Liver (tissue), 9 donors: ENCODE results near the gene TWSG1. TPM values are rescaled to one million over a fixed set of nuclear protein-coding genes. Genes with fewer than 3 reads are reported as not detected.

Source experiments
- DNase-seq: peaks from one replicate; pipeline ENCODE4 v3.0.0-alpha.2; 2017; ENCODE audit warnings: low spot score
- H3K27ac ChIP-seq, 2 donors: one replicate each; pipeline ENCODE4 v1.7.0; 2013; ENCODE audit warnings: inconsistent platforms in 2 of 2, low read length in 2 of 2, control low read depth in 1 of 2, low read depth in 1 of 2, mild to moderate bottlenecking in 1 of 2
- H3K27me3 ChIP-seq, 4 donors: one replicate each; pipeline versions ENCODE4 v1.6.1 to v1.7.0; 2013; ENCODE audit warnings: low read length in 3 of 4, inconsistent platforms in 1 of 4, mild to moderate bottlenecking in 1 of 4, moderate library complexity in 1 of 4; ENCODE audit not compliant: control insufficient read depth in 4 of 4, insufficient read depth in 4 of 4
- H3K36me3 ChIP-seq, 4 donors: one replicate each; pipeline versions ENCODE4 v1.6.1 to v1.7.0; 2013; ENCODE audit warnings: low read length in 3 of 4, mild to moderate bottlenecking in 3 of 4, low read depth in 1 of 4, moderate library complexity in 1 of 4; ENCODE audit not compliant: control insufficient read depth in 4 of 4, insufficient read depth in 3 of 4
- H3K4me1 ChIP-seq, 4 donors: one replicate each; pipeline versions ENCODE4 v1.6.1 to v1.7.0; 2013; ENCODE audit warnings: low read length in 3 of 4, mild to moderate bottlenecking in 3 of 4, moderate library complexity in 1 of 4; ENCODE audit not compliant: control insufficient read depth in 4 of 4, insufficient read depth in 4 of 4
- H3K4me3 ChIP-seq, 3 donors: one replicate each; pipeline versions ENCODE4 v1.6.1 to v1.7.0; 2013; ENCODE audit warnings: low read length in 3 of 3, control low read depth in 1 of 3, low read depth in 1 of 3, mild to moderate bottlenecking in 1 of 3
- H3K9ac ChIP-seq, 2 donors: one replicate each; pipeline ENCODE4 v1.7.0; 2013; ENCODE audit warnings: low read length in 2 of 2, mild to moderate bottlenecking in 2 of 2, moderate library complexity in 2 of 2, control low read depth in 1 of 2, low read depth in 1 of 2
- H3K9me3 ChIP-seq, 4 donors: one replicate each; pipeline versions ENCODE4 v1.6.1 to v1.7.0; 2013; ENCODE audit warnings: low read length in 3 of 4; ENCODE audit not compliant: control insufficient read depth in 4 of 4
- ATF3 ChIP-seq: IDR thresholded peaks from 2 replicates; pipeline ENCODE4 v1.6.1; 2016; ENCODE audit warnings: antibody characterized with exemption
- CTCF ChIP-seq: fragments of 150-350 bp; IDR thresholded peaks from 2 replicates; pipeline ENCODE4 v1.5.1; 2017; ENCODE audit warnings: improper control_type of control experiment, low read depth, low read length; ENCODE audit not compliant: missing input control
- EGR1 ChIP-seq, 2 donors: IDR thresholded peaks; 2 replicates each; pipeline ENCODE4 v1.6.1; 2016 to 2018; ENCODE audit warnings: antibody characterized with exemption in 2 of 2, low read depth in 2 of 2
- FOXA1 ChIP-seq: IDR thresholded peaks from 2 replicates; pipeline ENCODE4 v1.6.1; 2016; ENCODE audit warnings: antibody characterized with exemption
- FOXA2 ChIP-seq: IDR thresholded peaks from 2 replicates; pipeline ENCODE4 v1.6.1; 2016; ENCODE audit warnings: antibody characterized with exemption
- GABPA ChIP-seq, 2 donors: IDR thresholded peaks in 1 of 2; conservative IDR thresholded peaks in 1 of 2; 2 replicates each; pipeline ENCODE4 v1.6.1; 2016; ENCODE audit warnings: antibody characterized with exemption in 2 of 2, mild to moderate bottlenecking in 1 of 2, moderate library complexity in 1 of 2
- HNF4A ChIP-seq, 2 donors: conservative IDR thresholded peaks; 2 replicates each; pipeline ENCODE4 v1.6.1; 2016; ENCODE audit warnings: antibody characterized with exemption in 2 of 2, mild to moderate bottlenecking in 2 of 2
- HNF4G ChIP-seq: IDR thresholded peaks from 2 replicates; pipeline ENCODE4 v1.6.1; 2016; ENCODE audit warnings: antibody characterized with exemption
- JUND ChIP-seq, 2 donors: IDR thresholded peaks; 2 replicates each; pipeline ENCODE4 v1.6.1; 2016; ENCODE audit warnings: antibody characterized with exemption in 2 of 2
- NR2F2 ChIP-seq: IDR thresholded peaks from 2 replicates; pipeline ENCODE4 v1.6.1; 2016; ENCODE audit warnings: antibody characterized with exemption
- RAD21 ChIP-seq, 2 donors: IDR thresholded peaks; 2 replicates each; pipeline ENCODE4 v1.6.1; 2016; ENCODE audit warnings: antibody characterized with exemption in 2 of 2, mild to moderate bottlenecking in 2 of 2
- REST ChIP-seq: IDR thresholded peaks from 2 replicates; pipeline ENCODE4 v1.6.1; 2016; ENCODE audit warnings: antibody characterized with exemption, mild to moderate bottlenecking
- RXRA ChIP-seq, 2 donors: IDR thresholded peaks; 2 replicates each; pipeline ENCODE4 v1.6.1; 2017 to 2018; ENCODE audit warnings: antibody characterized with exemption in 2 of 2, mild to moderate bottlenecking in 1 of 2
- TAF1 ChIP-seq: conservative IDR thresholded peaks from 2 replicates; pipeline ENCODE4 v1.6.1; 2016; ENCODE audit warnings: antibody characterized with exemption, mild to moderate bottlenecking
- YY1 ChIP-seq: IDR thresholded peaks from 2 replicates; pipeline ENCODE4 v1.6.1; 2016; ENCODE audit warnings: antibody characterized with exemption, mild to moderate bottlenecking
- ZBTB33 ChIP-seq: IDR thresholded peaks from 2 replicates; pipeline ENCODE4 v1.6.1; 2016; ENCODE audit warnings: antibody characterized with exemption
- WGBS: extraction: QIAGEN DNeasy Blood & Tissue Kit; methylation state at CpG from one replicate; pipeline ENCODE4 v1.1.7; 2013; 5-methylcytosine and 5-hydroxymethylcytosine counted together
- polyA plus RNA-seq, 2 donors: library from polyadenylated mRNA; stranded (reverse) in 1 of 2; unstranded in 1 of 2; fragments of 200-250 nt in 1 of 2; fragments of >200 nt in 1 of 2; fragmentation: Nextera tagmentation in 1 of 2; extraction: Ambion mirVana in 1 of 2; gene quantifications; one replicate each; pipeline versions ENCODE4 v1.2.1 to v1.2.3, GENCODE V29; 2013 to 2015
- total RNA-seq, 2 donors: library from RNA; depleted of rRNA; stranded (reverse); fragments of >200 nt; gene quantifications; one replicate each; pipeline ENCODE4 v1.2.3, GENCODE V29; 2014
- donor health status: healthy.
- donor health status: healthy.
- donor health status: healthy.
- donor health status: healthy.
- donor health status: healthy.

TWSG1 gene
- total and polyA plus RNA-seq, 4 donors = 3.9 to 11.1 (median 5.4) TPM

- TF ChIP-seq HNF4A (conservative IDR thresholded peaks at IDR 0.05) = no peak
These were observed 101.8 kb downstream of the TWSG1 start (continued) for GRCh38 chr18:9436206-9436929.

GRCh38 chr18:9437021-9437437 lies 102.5 kb downstream of the TWSG1 start:
- Histone ChIP-seq H3K9me3 (no peaks in the 10 kb centered on the region), H3K27me3 (no peaks in the 10 kb centered on the region), H3K4me1 (no peaks in the 10 kb centered on the region), H3K36me3 (no peaks in the 10 kb centered on the region), H3K9ac (no peak overlapping the region), H3K4me3 (no peak overlapping the region), H3K27ac (no peak overlapping the region)
- TF ChIP-seq FOXA2 (no peak), FOXA1 (no peak), YY1 (no peak), EGR1 (IDR thresholded peaks at IDR 0.05; ENCODE audit: low read depth in 2 of 2) (no peak), HNF4A (conservative IDR thresholded peaks at IDR 0.05) (no peak)
- 78% methylated on average over 5 of the region's 5 CpGs for WGBS
- DNase-seq = no peak

GRCh38 chr18:9437672-9438071 lies 103.1 kb downstream of the TWSG1 start:
- no peak for DNase-seq
- no peak for TF ChIP-seq ZBTB33
- no peak for TF ChIP-seq RXRA (IDR thresholded peaks at IDR 0.05)
- Histone ChIP-seq H3K36me3 (no peaks in the 10 kb centered on the region), H3K4me1 (no peaks in the 10 kb centered on the region), H3K4me3 (no peak overlapping the region), H3K27me3 (no peaks in the 10 kb centered on the region), H3K9ac (no peak overlapping the region), H3K9me3 (no peaks in the 10 kb centered on the region), H3K27ac (no peak overlapping the region)
- 92% methylated on average over 4 of the region's 4 CpGs for WGBS

- H3K27ac ChIP-seq = no peak overlapping the region
- no peaks in the 10 kb centered on the region for H3K27me3 ChIP-seq
- no peaks in the 10 kb centered on the region for H3K36me3 ChIP-seq
- H3K9ac ChIP-seq = no peak overlapping the region
- H3K4me1 ChIP-seq = no peaks in the 10 kb centered on the region
- no peak overlapping the region for H3K4me3 ChIP-seq
- WGBS = 92% methylated on average over 3 of the region's 3 CpGs
- H3K9me3 ChIP-seq = no peaks in the 10 kb centered on the region
- no peak for DNase-seq
- TF ChIP-seq REST (no peak), CTCF (no peak), ZBTB33 (no peak), FOXA1 (no peak), FOXA2 (no peak), YY1 (no peak), RAD21 (IDR thresholded peaks at IDR 0.05) (no peak), HNF4G (no peak), GABPA (IDR thresholded peaks at IDR 0.05 in 1 of 2, conservative IDR thresholded peaks at IDR 0.05 in 1 of 2) (no peak), EGR1 (IDR thresholded peaks at IDR 0.05; ENCODE audit: low read depth in 2 of 2) (no peak), TAF1 (no peak), NR2F2 (no peak), HNF4A (conservative IDR thresholded peaks at IDR 0.05) (no peak), RXRA (IDR thresholded peaks at IDR 0.05) (no peak), ATF3 (no peak), JUND (IDR thresholded peaks at IDR 0.05) (no peak)
These were observed 106.5 kb downstream of the TWSG1 start for GRCh38 chr18:9441061-9441460.
